ENCODE data around the gene UNC5C.

UNC5C gene

GRCh38 chr4:95209927-95210326, 338.8 kb downstream of the UNC5C start:
- Histone ChIP-seq H3K4me1 (ENCODE audit: insufficient read depth, low read length) (no peaks in the 10 kb centered on the region; the same call in 1 of the 2 replicates), H3K36me3 (ENCODE audit: insufficient read depth, low read length) (no peaks in the 10 kb centered on the region), H3K9ac (ENCODE audit: low read depth, low read length) (no peak overlapping the region), H3K9me3 (ENCODE audit: control insufficient read depth, insufficient read depth, low read length) (no peaks in the 10 kb centered on the region)

DNA sequence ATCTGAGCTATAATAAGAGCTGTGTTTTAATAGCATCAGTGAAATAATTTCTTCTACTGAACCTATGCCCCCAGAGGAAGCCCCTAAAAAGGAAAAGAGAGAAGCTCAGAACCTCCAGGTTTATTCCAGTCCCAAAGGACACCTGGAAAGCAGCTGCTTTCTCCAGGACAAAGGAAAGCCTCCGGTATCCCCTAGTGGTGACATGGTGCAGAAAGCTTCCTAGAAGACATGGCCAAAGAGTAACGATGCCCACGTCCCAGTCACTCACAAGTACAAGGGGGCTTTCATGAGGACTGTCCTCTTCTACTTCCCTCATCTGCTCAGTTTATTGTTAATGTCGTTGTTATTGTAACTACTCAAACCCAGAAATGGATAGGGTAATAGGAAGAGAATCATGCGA, 343.9 kb downstream of the UNC5C start:
- Histone ChIP-seq H3K4me1 (ENCODE audit: insufficient read depth, low read length) (no peaks in the 10 kb centered on the region), H3K9ac (ENCODE audit: low read depth, low read length) (no peak overlapping the region), H3K36me3 (ENCODE audit: insufficient read depth, low read length) (no peaks in the 10 kb centered on the region), H3K9me3 (ENCODE audit: control insufficient read depth, insufficient read depth, low read length) (no peaks in the 10 kb centered on the region)

DNA sequence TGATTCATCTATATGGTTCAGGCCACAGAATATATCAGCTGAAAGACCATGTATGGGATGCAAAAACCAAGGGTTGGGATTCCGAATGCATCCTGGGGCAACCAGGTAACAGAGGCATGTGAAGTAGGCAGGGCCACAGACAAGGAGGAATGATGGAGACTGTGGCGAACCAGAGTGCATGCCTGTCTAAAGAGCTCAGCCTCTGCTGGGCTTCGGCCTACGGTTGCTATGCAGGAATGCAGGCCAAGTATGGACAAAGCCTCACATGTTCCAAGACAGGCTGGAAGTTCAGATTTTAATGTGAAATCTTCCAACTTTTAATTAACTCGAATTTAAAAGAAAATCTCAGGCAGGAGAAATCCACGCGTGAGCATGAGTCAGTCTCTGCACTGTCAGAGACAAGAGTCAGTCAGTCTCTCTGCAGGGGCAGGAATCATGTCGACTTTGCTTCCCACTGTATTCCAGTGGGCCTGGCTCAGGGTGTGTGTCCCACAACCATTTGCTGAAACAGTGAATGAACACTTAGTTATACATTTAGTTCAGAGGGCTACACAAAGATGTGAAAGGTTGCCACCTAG, 344.4 kb downstream of the UNC5C start:
- H3K36me3 ChIP-seq (ENCODE audit: insufficient read depth, low read length), result no peaks in the 10 kb centered on the region
- no peaks in the 10 kb centered on the region for H3K9me3 ChIP-seq (ENCODE audit: control insufficient read depth, insufficient read depth, low read length)
- H3K9ac ChIP-seq (ENCODE audit: low read depth, low read length), result no peak overlapping the region

DNA sequence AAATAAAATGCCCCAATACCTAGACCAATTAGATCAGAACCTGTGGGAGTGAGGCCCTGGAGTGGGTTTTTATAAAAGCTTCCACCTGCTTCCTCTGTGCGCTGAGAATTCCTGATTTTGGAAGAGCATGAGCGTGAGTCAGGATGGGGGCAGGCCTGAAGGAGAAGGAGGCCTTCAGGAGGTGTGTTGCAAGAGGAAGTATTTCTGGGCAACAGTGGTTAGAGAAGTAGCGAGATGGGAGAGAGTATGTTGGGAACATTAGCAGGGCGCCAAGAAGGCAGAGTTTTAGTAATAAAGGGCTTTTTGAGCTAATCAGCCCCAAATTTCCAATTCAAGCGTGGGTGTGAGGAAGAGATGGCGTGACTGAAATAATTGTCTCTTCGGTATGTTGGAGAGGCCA, 349.8 kb downstream of the UNC5C start:
- H3K9ac ChIP-seq (ENCODE audit: low read depth, low read length), result no peak overlapping the region
- H3K36me3 ChIP-seq (ENCODE audit: insufficient read depth, low read length), result no peaks in the 10 kb centered on the region
- no peaks in the 10 kb centered on the region for H3K4me1 ChIP-seq (ENCODE audit: insufficient read depth, low read length)
- H3K9me3 ChIP-seq (ENCODE audit: control insufficient read depth, insufficient read depth, low read length), result no peaks in the 10 kb centered on the region

More for the DNA sequence above, 344.4 kb downstream of the UNC5C start:
- no peaks in the 10 kb centered on the region for H3K4me1 ChIP-seq (ENCODE audit: insufficient read depth, low read length)

DNA sequence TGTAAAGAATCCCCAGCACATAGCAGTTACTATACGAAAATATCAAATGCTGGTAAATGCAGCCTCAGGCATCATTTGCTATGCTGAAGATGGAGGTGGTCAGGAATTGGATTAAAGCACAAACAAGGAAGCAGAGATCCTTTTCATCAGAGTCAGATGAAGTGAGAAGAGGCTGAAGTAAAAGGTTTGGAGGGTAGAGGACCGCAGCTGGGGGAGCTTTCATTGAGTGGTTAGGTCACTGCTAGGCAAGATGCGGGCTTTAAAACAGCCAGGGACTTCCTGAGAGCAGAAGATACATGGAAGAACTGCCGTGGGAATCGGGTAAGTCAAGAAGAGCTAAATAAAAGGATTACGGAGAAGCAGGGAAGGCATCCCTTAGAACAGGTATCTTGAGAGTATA, 351.4 kb downstream of the UNC5C start:
- Histone ChIP-seq H3K4me1 (ENCODE audit: insufficient read depth, low read length) (no peaks in the 10 kb centered on the region), H3K9ac (ENCODE audit: low read depth, low read length) (no peak overlapping the region), H3K36me3 (ENCODE audit: insufficient read depth, low read length) (no peaks in the 10 kb centered on the region), H3K9me3 (ENCODE audit: control insufficient read depth, insufficient read depth, low read length) (no peaks in the 10 kb centered on the region)

- Histone ChIP-seq H3K9ac (ENCODE audit: low read depth, low read length) (no peak overlapping the region), H3K36me3 (ENCODE audit: insufficient read depth, low read length) (no peaks in the 10 kb centered on the region), H3K4me1 (ENCODE audit: insufficient read depth, low read length) (no peaks in the 10 kb centered on the region), H3K9me3 (ENCODE audit: control insufficient read depth, insufficient read depth, low read length) (no peaks in the 10 kb centered on the region)
Observed at GRCh38 chr4:95193391-95194224, 355.2 kb downstream of the UNC5C start.

DNA sequence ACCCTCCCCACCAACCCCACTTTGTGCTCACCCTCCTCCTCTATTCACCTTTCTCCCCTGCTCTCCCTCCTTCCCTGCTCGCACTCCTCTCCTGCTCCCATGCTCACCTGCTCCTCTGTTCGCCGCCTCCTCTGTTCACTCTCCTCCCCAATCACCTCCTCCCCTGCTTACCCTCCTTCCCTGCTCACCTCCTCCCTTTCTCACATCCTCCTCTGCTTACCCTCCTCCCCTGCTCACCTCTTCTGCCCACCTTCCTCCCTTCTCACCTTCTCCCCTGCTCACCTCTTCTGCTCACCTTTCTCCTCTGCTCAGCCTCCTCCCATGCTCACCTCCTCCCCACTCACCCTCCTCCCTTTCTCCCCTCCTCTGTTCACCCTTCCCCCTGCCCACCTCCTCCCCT, 357.2 kb downstream of the UNC5C start:
- H3K36me3 ChIP-seq (ENCODE audit: insufficient read depth, low read length), result no peaks in the 10 kb centered on the region
- no peak overlapping the region for H3K9ac ChIP-seq (ENCODE audit: low read depth, low read length)

GRCh38 chr4:95190751-95191436, 357.9 kb downstream of the UNC5C start:
- H3K9ac ChIP-seq (ENCODE audit: low read depth, low read length), result no peak overlapping the region
- H3K4me1 ChIP-seq (ENCODE audit: insufficient read depth, low read length), result no peaks in the 10 kb centered on the region
- H3K36me3 ChIP-seq (ENCODE audit: insufficient read depth, low read length), result no peaks in the 10 kb centered on the region
- no peaks in the 10 kb centered on the region for H3K9me3 ChIP-seq (ENCODE audit: control insufficient read depth, insufficient read depth, low read length)

More for the DNA sequence above, 357.2 kb downstream of the UNC5C start:
- no peaks in the 10 kb centered on the region for H3K4me1 ChIP-seq (ENCODE audit: insufficient read depth, low read length)
- no peaks in the 10 kb centered on the region for H3K9me3 ChIP-seq (ENCODE audit: control insufficient read depth, insufficient read depth, low read length)

- H3K9ac ChIP-seq (ENCODE audit: low read depth, low read length), result no peak overlapping the region
- H3K36me3 ChIP-seq (ENCODE audit: insufficient read depth, low read length), result no peaks in the 10 kb centered on the region
- no peaks in the 10 kb centered on the region for H3K4me1 ChIP-seq (ENCODE audit: insufficient read depth, low read length)
- no peaks in the 10 kb centered on the region for H3K9me3 ChIP-seq (ENCODE audit: control insufficient read depth, insufficient read depth, low read length)
Observed at GRCh38 chr4:95188701-95189370, 359.9 kb downstream of the UNC5C start.

- H3K9ac ChIP-seq (ENCODE audit: low read depth, low read length), result no peak overlapping the region
- no peaks in the 10 kb centered on the region for H3K36me3 ChIP-seq (ENCODE audit: insufficient read depth, low read length)
- no peaks in the 10 kb centered on the region for H3K9me3 ChIP-seq (ENCODE audit: control insufficient read depth, insufficient read depth, low read length)
- no peaks in the 10 kb centered on the region for H3K4me1 ChIP-seq (ENCODE audit: insufficient read depth, low read length)
Observed at GRCh38 chr4:95186666-95187065, 362.1 kb downstream of the UNC5C start.

- Histone ChIP-seq H3K9ac (ENCODE audit: low read depth, low read length) (no peak overlapping the region), H3K36me3 (ENCODE audit: insufficient read depth, low read length) (no peaks in the 10 kb centered on the region), H3K9me3 (ENCODE audit: control insufficient read depth, insufficient read depth, low read length) (no peaks in the 10 kb centered on the region), H3K4me1 (ENCODE audit: insufficient read depth, low read length) (peaks cover 11% of the 10 kb centered on the region)
Observed at GRCh38 chr4:95183656-95184408, 364.9 kb downstream of the UNC5C start.

GRCh38 chr4:95181996-95182306, 366.8 kb downstream of the UNC5C start:
- Histone ChIP-seq H3K9me3 (ENCODE audit: control insufficient read depth, insufficient read depth, low read length) (peaks cover 6% of the 10 kb centered on the region), H3K9ac (ENCODE audit: low read depth, low read length) (no peak overlapping the region), H3K36me3 (ENCODE audit: insufficient read depth, low read length) (no peaks in the 10 kb centered on the region), H3K4me1 (ENCODE audit: insufficient read depth, low read length) (peaks cover 11% of the 10 kb centered on the region)

DNA sequence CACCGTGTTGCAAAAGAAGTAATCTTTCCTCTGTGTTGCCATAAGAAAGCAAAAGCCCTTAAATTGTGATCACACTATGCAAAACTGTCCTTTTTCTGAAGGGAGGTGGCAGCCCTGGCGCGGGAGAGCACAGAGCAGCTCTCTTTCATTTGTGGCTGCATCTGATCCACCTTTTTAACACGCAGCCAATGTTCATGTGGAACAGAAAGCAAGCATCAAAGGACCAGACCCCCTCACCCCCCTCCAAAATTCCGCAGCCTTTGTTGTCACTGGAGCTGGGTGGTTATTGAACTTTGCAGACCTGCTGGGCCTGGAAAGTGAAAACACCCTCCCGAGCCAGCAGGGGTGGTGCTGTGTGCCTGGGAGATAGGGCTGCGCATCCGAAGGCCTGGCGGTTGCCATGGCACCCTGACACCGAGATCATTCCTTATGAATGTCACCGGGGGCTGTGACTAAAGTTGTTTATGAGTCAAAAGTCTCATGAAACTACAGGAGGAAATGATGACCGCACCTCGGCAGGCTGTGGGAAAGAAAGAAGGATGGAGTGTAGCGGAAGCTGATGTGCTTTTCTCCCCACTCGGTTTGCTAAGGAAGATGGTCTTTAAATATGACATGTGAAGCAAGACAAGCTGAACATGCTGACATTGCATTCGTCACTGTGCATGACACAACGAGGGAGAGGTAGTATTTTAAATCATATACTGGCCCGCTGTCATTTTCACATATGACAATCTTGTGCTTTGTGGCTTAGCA, 367.4 kb downstream of the UNC5C start:
- peaks cover 11% of the 10 kb centered on the region for H3K4me1 ChIP-seq (ENCODE audit: insufficient read depth, low read length)
- H3K36me3 ChIP-seq (ENCODE audit: insufficient read depth, low read length), result no peaks in the 10 kb centered on the region
- H3K9me3 ChIP-seq (ENCODE audit: control insufficient read depth, insufficient read depth, low read length), result peaks cover 6% of the 10 kb centered on the region
- H3K9ac ChIP-seq (ENCODE audit: low read depth, low read length), result no peak overlapping the region

Data from ES-I3 (cell line).